C1 segment of cervical spinal cord (tissue), 14 donors: ENCODE results near the gene AKAP13.

Experiments used
- DNase-seq, 14 donors: peaks; one replicate each; lab custom pipeline; 2025; lab: John Stamatoyannopoulos, UW

AKAP13 gene

GRCh38 chr15:85444122-85444745, 63.8 kb downstream of the AKAP13 start:
- no peak for DNase-seq

- DNase-seq = no peak
Measured at GRCh38 chr15:85445361-85445760, 65.0 kb downstream of the AKAP13 start.

- no peak for DNase-seq
Measured at GRCh38 chr15:85451099-85451700, 70.8 kb downstream of the AKAP13 start.

GRCh38 chr15:85452436-85452835, 72.0 kb downstream of the AKAP13 start:
- no peak for DNase-seq

GRCh38 chr15:85453144-85453872, 72.9 kb downstream of the AKAP13 start:
- DNase-seq = no peak

- DNase-seq = no peak
Measured at GRCh38 chr15:85454403-85454802, 74.0 kb downstream of the AKAP13 start.

GRCh38 chr15:85455891-85456290, 75.5 kb downstream of the AKAP13 start:
- DNase-seq = no peak

- DNase-seq = no peak
Measured at GRCh38 chr15:85456798-85457197, 76.4 kb downstream of the AKAP13 start.

GRCh38 chr15:85457392-85457968, 77.1 kb downstream of the AKAP13 start:
- DNase-seq = no peak

- no peak for DNase-seq
Measured at GRCh38 chr15:85458764-85459163, 78.4 kb downstream of the AKAP13 start.

- no peak for DNase-seq
Measured at GRCh38 chr15:85462029-85462428, 81.6 kb downstream of the AKAP13 start.

GRCh38 chr15:85463276-85463892, 83.0 kb downstream of the AKAP13 start:
- DNase-seq = no peak

GRCh38 chr15:85463976-85464375, 83.6 kb downstream of the AKAP13 start:
- no peak for DNase-seq

- no peak for DNase-seq
Measured at GRCh38 chr15:85464471-85464870, 84.1 kb downstream of the AKAP13 start.

- DNase-seq = no peak
Measured at GRCh38 chr15:85470563-85471271, 90.3 kb downstream of the AKAP13 start.

- DNase-seq = no peak
Measured at GRCh38 chr15:85472349-85472748, 91.9 kb downstream of the AKAP13 start.

GRCh38 chr15:85473455-85473854, 93.1 kb downstream of the AKAP13 start:
- DNase-seq = no peak

GRCh38 chr15:85474700-85475316, 94.4 kb downstream of the AKAP13 start:
- no peak for DNase-seq

GRCh38 chr15:85475317-85475701, 94.9 kb downstream of the AKAP13 start:
- DNase-seq = no peak

GRCh38 chr15:85475711-85476110, 95.3 kb downstream of the AKAP13 start:
- DNase-seq = no peak

GRCh38 chr15:85477061-85477460, 96.7 kb downstream of the AKAP13 start:
- DNase-seq = no peak
